GM18502 (cell line): Measurements from ENCODE around the gene CD164L2.
"Not testable (repeated sequence)": the region's sequence is repeated elsewhere in the genome, so short reads cannot be mapped to it uniquely, and the experiment has no call there.

Experiments used
- ATAC-seq: cut with Tn5 transposase; IDR thresholded peaks from one replicate; pipeline ENCODE4 v1.9.1; 2021; ENCODE audit warnings: mild to moderate bottlenecking; ENCODE audit not compliant: unreplicated experiment, poor library complexity

Gene CD164L2

DNA sequence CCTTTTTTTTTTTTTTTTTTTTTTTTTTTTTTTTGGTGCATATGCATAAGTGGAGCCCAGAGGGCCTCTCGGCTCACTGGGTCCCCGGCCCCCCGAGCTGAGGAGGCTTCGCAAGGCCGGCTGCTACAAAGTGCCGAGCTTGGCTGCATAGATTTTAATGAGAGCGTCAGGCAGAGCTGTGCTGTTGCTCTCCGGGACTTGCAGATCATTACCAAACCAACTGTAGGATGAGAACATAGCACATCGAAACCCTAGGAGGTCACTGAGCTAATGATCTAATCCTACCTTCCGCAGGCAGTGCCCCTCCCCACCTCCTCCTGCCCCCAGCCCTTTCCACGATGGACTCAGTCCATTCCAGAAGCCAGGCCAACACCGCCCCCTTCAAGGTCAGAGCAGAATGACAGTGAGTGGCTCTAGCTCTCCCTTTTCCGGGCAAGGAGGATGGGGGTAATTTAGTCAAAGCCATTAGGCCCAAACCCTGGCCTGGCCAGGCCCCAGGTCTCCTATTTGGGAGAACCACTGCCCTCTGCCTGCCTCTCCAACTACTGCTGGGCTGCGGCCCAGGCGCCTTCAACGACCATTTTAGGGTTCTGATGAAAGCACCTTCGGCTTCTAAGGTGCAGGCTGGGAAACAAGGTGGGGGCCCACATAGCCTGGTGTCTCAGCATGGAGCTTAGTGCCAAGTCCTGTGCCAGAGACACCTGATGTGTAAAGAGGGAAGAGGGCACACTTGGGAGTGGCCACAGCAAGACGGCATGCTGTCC, 22.6 kb upstream of the CD164L2 start:
- not testable (repeated sequence) for ATAC-seq

DNA sequence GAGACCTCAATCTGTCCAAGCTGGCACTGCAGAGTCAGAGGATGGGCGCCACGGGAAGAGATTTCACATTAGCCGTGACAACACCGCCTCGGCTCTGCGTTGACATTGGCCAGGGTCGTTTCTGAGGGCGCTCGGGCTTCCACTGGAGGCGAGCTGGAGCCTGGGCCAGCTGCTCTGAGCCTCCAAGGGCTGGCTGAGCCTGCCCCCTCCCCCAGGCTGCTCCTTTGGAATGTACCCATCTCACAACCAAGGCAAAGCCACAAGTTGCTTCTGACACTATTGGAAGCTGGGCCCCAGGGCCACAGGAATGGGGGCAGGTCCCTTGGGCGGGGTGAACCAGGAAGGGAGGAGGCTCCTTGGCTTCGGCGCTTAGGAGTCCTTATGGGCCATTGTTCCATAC, 21.9 kb upstream of the CD164L2 start:
- no peak for ATAC-seq

DNA sequence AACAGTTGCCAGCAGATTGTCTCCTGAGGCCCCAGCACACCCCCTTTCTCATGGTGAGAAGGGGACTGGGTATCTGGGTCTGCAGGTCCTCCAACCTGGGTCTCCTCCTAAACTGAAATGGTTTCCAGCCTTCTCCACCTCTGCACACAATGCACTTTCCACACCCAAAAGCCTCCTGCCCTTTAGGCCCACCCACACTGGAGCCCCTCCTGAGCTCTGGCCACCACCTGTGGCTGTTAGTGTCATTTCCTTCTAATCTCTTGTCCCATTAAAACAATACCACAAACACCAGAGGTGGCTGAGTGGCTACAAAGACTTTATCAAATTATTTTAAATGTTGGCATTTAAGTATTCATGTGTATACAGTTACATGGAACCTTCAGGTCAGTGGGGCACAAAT, 20.8 kb upstream of the CD164L2 start:
- ATAC-seq: no peak

DNA sequence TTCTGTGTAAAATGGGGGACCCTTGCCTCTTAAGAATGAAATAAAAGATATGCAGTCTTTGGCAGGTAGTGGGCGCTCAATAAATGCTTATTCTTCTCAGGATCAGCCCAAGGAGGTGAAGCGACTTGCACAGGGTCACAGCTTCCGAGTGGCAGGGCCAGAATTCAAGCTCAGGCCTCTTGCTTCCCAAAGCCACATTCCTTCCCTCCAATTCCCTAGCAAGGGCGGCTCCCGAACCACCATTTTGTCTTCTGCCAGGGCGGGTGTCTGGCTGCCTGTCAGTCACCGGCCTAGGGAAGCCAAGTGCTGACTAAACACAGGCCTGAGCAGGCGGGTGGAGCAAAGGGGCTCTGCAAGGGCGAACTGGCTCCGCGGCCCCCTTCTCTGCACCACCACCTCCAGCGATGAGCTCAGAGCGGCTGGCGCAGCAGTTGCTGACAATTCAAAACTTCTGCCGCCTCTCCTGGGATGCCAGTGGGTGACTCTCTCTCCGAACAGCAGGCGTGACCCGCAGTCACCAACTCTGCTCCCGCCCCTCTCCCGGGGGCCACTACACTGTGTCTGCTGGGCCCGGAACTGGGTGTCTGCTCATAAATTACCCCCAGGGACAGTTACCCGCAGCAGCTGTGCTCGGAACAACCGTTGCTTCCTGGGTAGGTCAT, 20.1 kb upstream of the CD164L2 start:
- ATAC-seq: no peak

DNA sequence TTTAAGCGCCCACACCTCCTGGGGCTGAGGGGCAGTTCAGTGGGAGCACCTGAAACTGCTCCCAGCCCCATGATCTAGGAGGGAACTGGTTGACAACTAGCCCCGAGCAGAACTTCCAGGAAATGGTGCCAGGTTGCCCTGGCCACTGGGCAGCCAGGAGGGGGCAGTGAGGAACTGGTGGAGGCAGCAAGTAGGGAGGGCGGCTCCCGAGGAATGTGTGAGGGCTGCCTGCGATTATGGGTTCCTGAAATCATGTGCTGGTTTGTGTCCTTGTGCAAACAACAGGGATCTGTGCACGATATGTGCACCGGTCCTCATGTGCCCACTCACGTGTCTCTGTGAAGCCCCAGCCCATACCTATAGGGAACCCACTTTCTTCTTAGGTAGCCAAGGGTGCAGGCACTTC, 19.2 kb upstream of the CD164L2 start:
- no peak for ATAC-seq

DNA sequence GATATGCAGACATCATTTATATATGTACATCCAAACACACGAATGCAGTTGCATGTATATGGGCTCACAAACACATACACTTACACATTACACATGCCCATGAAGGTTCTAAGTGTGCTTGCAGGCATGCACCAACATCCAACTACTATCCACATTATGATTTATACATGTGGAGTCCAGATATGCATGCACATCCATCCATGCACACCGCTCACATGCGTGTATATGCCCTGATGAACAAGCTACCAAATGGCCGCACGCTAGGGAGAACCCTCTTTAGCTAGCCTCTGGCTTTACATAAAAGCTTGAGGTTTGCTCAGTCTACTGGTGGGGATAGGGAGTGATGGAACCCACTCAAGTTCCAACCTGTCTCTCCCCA, 17.8 kb upstream of the CD164L2 start:
- no peak for ATAC-seq

DNA sequence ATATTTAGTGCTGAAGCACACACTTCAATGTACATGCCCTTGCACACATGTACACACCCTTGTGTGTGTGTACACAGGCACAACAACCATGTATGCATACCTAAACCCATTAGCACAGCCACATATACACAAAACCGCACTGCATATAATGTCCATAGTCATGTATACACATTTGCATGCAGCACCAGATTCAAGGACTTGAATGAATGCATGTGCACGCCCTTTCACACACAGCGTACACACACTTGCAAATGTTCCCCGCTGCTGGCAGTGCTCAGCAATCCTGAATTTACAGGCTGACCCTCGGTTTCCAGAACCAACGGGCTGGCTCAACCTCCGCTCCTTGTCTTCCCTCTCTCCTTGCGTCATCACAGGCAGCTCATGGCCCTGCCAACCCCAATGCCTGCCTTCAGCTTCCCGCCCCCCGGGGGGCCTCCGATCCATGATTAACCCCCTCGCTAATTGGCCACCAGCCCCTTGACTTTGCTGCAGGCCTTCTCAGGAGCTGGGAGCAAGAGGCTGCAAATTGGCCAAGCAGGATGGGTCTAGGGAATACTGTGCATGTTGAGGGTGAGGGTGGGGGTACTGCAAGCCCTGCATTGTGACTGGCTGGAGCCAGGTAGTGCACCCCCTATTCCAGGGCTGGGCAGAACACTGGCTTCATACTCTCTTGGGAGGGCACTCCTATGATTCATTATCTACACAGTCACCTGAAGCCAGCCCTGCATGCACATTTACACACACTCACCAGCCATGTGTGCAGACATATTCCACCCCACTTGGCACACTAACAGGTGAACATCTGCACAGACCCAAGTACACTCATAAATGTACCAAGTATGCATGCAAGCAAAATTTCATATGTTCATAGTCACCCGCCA, 17.2 kb upstream of the CD164L2 start:
- ATAC-seq: no peak

DNA sequence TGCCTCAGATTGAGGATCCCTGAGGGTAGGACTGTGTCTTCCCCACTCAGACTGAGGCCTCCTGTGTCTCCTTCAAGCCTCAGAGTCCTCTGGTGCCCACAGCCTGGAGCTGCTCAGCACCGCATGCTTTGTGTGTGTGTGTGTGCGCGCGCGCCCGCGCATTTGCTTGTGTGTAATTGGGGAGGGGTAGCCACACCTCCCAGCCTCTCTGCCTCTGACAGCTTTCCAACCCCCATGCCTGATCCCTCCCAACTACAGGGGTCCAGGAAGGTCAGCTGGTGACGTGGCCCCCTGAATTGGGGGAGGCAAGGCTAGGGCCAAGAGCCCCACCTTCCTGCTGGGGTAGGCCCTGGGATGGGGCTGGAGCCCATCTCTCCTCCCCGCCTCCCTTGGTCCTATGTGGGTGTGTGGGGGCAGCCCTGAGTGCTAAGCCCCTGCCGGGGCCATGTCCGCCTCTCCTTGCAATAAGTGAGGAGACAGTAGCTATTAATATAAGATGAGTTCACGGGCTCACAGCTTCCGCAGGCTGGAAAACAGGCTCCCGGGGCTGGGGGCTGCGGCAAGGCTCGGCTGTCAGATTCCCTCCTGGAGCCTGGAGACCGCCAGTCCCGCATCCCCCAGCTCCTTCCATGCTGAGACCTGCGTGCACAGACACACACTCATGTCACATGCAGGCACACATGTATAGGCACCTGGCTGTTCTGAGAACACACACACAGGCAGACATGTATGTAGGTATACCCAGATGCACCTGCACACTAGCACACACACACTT, 16.3 kb upstream of the CD164L2 start:
- no peak for ATAC-seq

DNA sequence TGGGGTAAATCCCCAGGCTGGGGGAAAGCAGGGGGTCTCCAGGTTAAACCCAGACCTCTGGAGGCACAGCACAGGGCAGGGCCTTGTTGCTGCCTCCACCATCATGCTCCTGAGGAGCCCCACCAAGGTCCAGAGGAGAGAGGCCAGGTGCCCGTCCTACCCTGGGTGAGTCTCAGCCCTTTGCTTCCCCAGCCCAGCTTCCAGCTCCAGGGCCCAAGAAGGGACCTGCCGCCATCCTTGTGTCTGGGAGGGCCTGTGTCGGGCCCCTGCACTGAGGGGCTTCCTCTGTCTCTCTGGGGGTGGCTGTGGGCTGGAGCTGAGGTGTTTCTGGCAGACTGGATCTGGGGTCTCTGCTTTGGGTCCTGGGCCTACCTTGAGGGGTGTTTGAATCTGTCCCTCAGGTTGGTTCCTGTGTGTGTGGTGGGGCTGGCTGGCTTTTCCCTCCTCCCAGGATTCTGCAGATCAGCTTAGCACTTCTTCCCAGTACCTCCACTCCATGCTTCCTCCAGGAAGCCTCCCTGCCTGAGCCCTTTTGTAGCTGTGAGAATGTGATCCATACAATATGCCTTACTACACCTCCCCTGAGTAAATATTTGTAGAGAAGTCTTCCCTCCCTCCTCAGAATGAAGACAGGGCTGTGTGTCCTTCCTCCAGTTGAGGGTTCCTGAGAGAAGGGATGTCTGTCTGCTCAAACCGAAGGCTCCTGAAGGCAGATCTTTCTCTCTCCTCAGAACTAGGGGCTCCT, 15.4 kb upstream of the CD164L2 start:
- ATAC-seq: no peak

DNA sequence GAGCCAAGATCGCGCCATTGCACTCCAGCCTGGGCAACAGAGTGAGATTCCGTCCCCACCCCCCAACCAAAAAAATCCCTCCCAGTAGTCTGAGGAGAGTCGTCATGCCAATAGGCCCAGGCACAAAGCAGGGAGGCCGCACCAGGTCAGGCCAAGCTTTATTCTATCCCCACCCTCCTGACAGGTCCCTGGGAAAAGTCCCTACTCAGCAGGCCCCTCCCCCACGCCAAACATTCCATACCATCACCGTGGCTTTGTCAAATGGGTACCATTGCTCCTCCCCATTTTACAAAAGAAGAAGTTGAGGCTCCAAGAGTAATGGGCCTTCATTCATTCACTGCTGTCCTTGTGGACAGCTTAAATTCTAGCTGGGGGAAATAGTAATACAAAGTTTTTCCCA, 14.6 kb upstream of the CD164L2 start:
- ATAC-seq: no peak

DNA sequence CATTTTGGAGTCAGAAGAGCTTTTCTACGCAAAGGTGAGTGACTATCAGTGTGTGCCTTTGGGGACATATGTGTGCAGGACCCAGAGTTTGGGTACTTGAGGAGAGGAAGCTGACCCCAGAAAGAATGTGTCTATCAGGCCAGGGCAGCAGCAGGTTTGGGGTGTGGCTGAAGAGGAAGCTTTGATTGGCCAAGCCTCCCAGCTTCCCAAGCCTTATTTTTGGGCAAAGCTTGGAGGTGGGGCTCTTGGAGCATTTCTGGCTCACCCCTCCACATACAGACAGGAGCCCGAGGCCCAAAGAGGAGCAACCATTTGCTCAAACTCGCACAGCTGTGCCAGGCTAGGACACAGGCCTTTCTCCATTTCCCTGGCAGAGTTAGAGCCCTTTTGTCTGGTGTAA, 14.0 kb upstream of the CD164L2 start:
- ATAC-seq: no peak

DNA sequence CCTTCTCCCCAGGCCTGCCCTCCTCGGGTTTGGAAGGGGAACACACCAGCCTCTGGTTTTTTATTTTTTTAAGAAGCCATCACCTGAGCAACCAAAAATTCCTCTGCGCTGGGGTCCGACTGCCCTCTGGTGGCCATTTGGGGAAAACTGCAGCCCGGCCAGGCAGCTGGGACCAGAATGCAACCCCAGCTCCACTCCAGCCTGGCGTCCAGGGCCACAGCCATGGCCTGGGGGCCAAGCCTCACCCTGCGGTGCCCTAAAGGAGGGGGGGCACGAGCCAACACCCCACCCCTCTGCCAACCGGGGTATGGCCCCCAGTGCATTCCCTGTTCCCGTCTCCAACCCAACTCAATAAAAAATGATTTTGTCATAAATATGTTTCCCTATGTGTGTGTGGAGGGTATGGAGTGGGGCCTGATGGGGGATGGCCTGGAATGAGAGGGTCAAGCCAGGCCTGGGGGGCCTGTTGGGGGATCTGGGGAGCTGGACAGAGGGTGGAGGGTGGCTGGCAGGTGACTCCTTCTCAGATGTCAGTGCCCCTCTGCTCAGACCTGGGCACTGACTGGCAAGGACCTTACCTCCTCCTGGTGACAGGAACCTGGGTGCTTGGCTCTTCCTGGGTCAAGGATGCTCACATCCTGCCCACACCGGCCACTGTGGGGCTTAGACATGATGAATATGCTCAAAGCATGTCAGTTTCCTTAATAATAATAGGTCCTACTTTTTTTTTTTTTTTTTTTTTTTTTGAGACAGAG, 12.5 kb upstream of the CD164L2 start:
- ATAC-seq: no peak

DNA sequence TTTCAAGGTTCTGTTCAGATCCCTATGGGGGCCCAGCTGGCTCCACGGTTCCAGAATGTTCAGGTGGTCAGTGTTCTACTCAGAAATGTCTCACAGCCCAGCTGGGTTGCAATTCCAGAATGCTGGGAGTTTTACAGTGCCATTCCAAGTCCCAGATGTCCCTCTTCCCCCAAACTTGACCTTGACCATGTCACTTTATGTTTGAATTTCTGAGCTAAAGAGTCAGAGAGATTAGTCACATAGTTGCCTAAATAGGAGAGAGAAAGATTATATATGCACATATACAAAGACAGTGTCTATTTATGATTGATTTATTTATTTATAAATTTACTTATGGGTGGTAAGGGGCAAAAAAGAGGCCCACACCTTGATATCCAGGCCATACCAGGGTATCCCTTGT, 11.8 kb upstream of the CD164L2 start:
- ATAC-seq: no peak

DNA sequence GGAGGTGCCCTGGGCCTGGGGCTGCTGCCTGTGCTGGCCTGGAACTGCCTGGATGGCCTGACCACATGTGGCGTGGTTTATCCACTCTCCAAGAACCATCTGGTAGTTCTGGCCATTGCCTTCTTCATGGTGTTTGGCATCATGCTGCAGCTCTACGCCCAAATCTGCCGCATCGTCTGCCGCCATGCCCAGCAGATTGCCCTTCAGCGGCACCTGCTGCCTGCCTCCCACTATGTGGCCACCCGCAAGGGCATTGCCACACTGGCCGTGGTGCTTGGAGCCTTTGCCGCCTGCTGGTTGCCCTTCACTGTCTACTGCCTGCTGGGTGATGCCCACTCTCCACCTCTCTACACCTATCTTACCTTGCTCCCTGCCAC, 11.1 kb upstream of the CD164L2 start:
- ATAC-seq: no peak

DNA sequence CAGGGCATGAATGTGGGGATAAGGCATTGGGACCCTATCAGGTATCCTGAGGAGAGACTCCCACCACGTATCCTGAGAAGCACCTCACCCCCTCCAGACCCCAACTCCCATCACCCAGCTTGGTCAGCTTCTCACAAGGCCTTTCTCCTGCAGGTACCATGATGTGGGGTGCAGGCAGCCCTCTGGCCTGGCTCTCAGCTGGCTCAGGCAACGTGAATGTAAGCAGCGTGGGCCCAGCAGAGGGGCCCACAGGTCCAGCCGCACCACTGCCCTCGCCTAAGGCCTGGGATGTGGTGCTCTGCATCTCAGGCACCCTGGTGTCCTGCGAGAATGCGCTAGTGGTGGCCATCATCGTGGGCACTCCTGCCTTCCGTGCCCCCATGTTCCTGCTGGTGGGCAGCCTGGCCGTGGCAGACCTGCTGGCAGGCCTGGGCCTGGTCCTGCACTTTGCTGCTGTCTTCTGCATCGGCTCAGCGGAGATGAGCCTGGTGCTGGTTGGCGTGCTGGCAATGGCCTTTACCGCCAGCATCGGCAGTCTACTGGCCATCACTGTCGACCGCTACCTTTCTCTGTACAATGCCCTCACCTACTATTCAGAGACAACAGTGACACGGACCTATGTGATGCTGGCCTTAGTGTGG, 10.6 kb upstream of the CD164L2 start:
- no peak for ATAC-seq

DNA sequence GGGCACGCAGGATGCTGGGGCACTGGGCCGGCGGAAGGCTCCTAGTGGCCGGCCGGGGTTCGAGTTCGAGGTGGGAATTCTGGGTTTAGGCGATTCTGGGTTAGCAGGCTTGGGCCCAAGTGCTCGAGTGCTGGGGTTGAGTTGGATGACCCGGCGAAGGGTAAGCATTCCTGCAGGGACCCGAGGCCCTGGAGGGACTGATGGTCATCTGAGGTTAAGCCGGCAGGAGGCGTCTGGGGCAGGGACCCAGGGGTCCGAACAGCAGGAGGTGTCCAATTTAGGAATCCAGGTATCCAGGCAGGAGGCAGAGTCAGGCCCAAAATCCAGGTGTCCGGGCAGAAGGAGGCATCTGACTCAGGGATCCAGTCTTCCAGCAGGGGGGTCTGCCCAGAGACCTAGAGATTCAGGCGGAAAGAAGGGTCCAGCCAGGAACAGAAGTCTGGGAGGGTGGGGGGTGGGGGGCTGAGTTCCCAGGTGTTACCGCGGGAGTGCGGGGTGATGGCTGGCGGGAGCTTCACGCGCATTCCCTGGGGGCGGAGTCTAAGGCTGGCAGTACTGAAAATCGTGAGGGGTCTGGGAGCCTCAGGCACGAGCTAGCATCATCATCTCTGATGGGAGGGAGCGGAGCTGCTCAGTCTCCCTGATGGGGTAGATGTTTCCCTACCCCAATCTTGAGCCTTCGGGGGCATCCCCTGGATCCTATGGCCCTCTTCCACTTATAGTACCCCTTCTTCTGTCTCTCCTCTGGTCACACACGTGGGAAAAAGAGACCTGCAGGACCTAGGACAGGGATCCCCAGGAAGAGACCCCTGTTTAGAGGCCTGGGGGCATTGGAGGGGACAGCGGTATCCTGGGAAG, 9.9 kb upstream of the CD164L2 start:
- no peak for ATAC-seq

DNA sequence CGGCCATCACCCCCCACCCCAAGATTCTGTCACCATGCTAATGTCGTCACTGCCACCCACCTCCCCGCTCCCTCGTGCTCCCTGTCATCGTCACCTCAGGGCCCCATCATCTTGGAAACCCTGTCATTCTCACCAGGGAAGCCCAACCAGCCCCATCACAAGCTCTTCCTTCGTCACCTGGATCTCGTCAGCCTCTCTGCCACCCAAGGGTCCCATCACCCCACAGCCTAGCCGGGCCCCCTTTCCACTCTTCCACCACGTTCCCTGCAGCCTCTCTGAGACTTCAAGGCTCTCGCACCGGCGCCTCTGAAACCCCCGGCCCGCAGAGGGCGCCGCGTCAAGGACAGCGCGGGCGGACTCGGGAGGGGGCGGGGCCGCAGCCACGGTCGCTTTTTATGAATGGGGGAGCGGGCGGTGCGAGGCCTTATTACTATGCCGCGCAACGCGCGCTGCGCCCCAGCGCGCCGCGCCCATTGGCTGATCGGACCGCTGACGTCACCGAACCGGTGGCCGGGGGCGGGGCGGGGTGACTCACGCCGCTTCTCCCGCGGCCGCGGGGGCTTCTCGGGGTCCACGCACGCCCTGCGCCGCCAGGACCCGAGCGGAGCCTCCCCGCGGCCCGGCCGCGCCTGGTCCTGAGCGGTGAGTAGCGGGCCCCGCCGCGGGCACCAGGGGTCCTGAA, 9.1 kb upstream of the CD164L2 start, which contains the start of gene GPR3:
Gene GPR3 (plus strand): TSS at position 527 of the 682 bp plus-strand sequence. CDS start 1,177 bp downstream, outside the sequence.
- peak; percentile 77 for ATAC-seq
